GM23338 (cell line): Measurements from ENCODE around the gene UBALD2. TPM values are rescaled to one million over a fixed set of nuclear protein-coding genes. Genes with fewer than 3 reads are reported as not detected.

Source experiments
- ATAC-seq: fragments of 200-7000 bp; cut with Tn5 transposase; 3 replicates; pipeline ENCODE4 v1.9.1; 2020
- DNase-seq: peaks from one replicate; pipeline ENCODE4 v3.0.0-alpha.2; 2015; ENCODE audit warnings: low spot score
- H2AFZ ChIP-seq: fragments of 200-600 bp; sonication (generic); 2 replicates; pipeline ENCODE4 v1.8.0; 2016; ENCODE audit warnings: antibody characterized with exemption, mild to moderate bottlenecking, moderate library complexity
- H3F3A ChIP-seq: fragments of 200-600 bp; sonication (generic); replicated peaks from 2 replicates; pipeline ENCODE4 v1.8.0; 2017; ENCODE audit warnings: antibody characterized with exemption, mixed run types, low read depth
- H3K27ac ChIP-seq: fragments of 200-600 bp; sonication (generic); 2 replicates; pipeline ENCODE4 v1.6.1; 2016; ENCODE audit warnings: low read depth
- H3K27me3 ChIP-seq: fragments of 200-600 bp; sonication (generic); 2 replicates; pipeline ENCODE4 v1.8.0; 2016; ENCODE audit warnings: mild to moderate bottlenecking, mixed run types, moderate library complexity; ENCODE audit not compliant: insufficient read depth
- H3K36me3 ChIP-seq: fragments of 200-600 bp; sonication (generic); 2 replicates; pipeline ENCODE4 v1.8.0; 2016; ENCODE audit warnings: mild to moderate bottlenecking; ENCODE audit not compliant: insufficient read depth
- H3K4me1 ChIP-seq: fragments of 200-600 bp; sonication (generic); 2 replicates; pipeline ENCODE4 v1.8.0; 2016; ENCODE audit warnings: mild to moderate bottlenecking, moderate library complexity; ENCODE audit not compliant: insufficient read depth
- H3K4me2 ChIP-seq: fragments of 200-600 bp; sonication (generic); 2 replicates; pipeline ENCODE4 v1.7.1; 2017; ENCODE audit warnings: mixed run types
- H3K4me3 ChIP-seq: fragments of 200-600 bp; sonication (generic); 2 replicates; pipeline ENCODE4 v1.6.1; 2016; ENCODE audit warnings: mixed run types
- H3K79me2 ChIP-seq: fragments of 200-600 bp; sonication (generic); replicated peaks from 2 replicates; pipeline ENCODE4 v1.8.0; 2017; ENCODE audit warnings: mild to moderate bottlenecking; ENCODE audit not compliant: insufficient read depth
- H3K9me2 ChIP-seq: fragments of 200-600 bp; sonication (generic); 2 replicates; pipeline ENCODE4 v1.8.0; 2017; ENCODE audit not compliant: insufficient read depth
- H4K20me1 ChIP-seq: fragments of 200-600 bp; sonication (generic); replicated peaks from 2 replicates; pipeline ENCODE4 v1.8.0; 2017; ENCODE audit warnings: mild to moderate bottlenecking; ENCODE audit not compliant: insufficient read depth
- H3K27ac Mint-ChIP-seq: 2 replicates; pipeline ENCODE4 v1.8.0; 2020; ENCODE audit warnings: inconsistent platforms, mild to moderate bottlenecking, moderate library complexity, mixed read lengths
- H3K27me3 Mint-ChIP-seq: 3 replicates; pipeline ENCODE4 v1.8.0; 2022; ENCODE audit warnings: low read depth, mild to moderate bottlenecking, moderate library complexity, mixed read lengths, inconsistent platforms; ENCODE audit not compliant: insufficient read depth, poor library complexity
- H3K36me3 Mint-ChIP-seq: 3 replicates; pipeline ENCODE4 v1.8.0; 2021; ENCODE audit warnings: low read depth, mild to moderate bottlenecking, inconsistent platforms, moderate library complexity, mixed read lengths
- H3K4me1 Mint-ChIP-seq: 3 replicates; pipeline ENCODE4 v1.8.0; 2020; ENCODE audit warnings: mild to moderate bottlenecking, inconsistent platforms, mixed read lengths
- H3K4me3 Mint-ChIP-seq: 3 replicates; pipeline ENCODE4 v1.8.0; 2021; ENCODE audit warnings: moderate library complexity, mild to moderate bottlenecking, inconsistent platforms, mixed read lengths
- H3K9me3 Mint-ChIP-seq: 3 replicates; pipeline ENCODE4 v1.8.0; 2020; ENCODE audit warnings: moderate library complexity, mild to moderate bottlenecking, inconsistent platforms, mixed read lengths
- CREB1 ChIP-seq: fragments of 250-450 bp; sonication (Bioruptor Pico); IDR thresholded peaks from 2 replicates; pipeline ENCODE4 v1.5.0; 2020; ENCODE audit warnings: low read depth, mild to moderate bottlenecking, moderate library complexity
- CTCF ChIP-seq, 2 experiments: fragments of 200-600 bp in 1 of 2; sonication (generic) in 1 of 2; conservative IDR thresholded peaks; 2 replicates each; pipeline versions ENCODE4 v1.5.1 to v1.6.1; 2016 to 2017; ENCODE audit warnings: antibody characterized with exemption in 2 of 2, low read depth in 2 of 2, mild to moderate bottlenecking in 2 of 2, moderate library complexity in 1 of 2
- EZH2 ChIP-seq: fragments of 200-600 bp; sonication (generic); IDR thresholded peaks from one replicate; pipeline ENCODE4 v1.8.0; 2017; ENCODE audit warnings: antibody characterized with exemption, mild to moderate bottlenecking, low read depth; ENCODE audit not compliant: unreplicated experiment
- EZH2phosphoT487 ChIP-seq: fragments of 200-600 bp; sonication (generic); IDR thresholded peaks from one replicate; pipeline ENCODE4 v1.8.1; 2018; ENCODE audit warnings: antibody characterized with exemption; ENCODE audit not compliant: unreplicated experiment
- JUNB ChIP-seq: IDR thresholded peaks from one replicate; pipeline ENCODE4 v1.6.1; 2016; ENCODE audit warnings: antibody characterized with exemption; ENCODE audit not compliant: unreplicated experiment
- NANOG ChIP-seq: IDR thresholded peaks from 2 replicates; pipeline ENCODE4 v1.6.1; 2016; ENCODE audit warnings: antibody characterized with exemption, borderline replicate concordance
- POLR2AphosphoS5 ChIP-seq: IDR thresholded peaks from 2 replicates; pipeline ENCODE4 v1.6.1; 2016; ENCODE audit warnings: antibody characterized with exemption, low read depth
- STAT1 ChIP-seq: IDR thresholded peaks from one replicate; pipeline ENCODE4 v1.6.1; 2016; ENCODE audit warnings: antibody characterized with exemption; ENCODE audit not compliant: unreplicated experiment
- ZNF114 ChIP-seq: fragments of 250-450 bp; sonication (Bioruptor Pico); IDR thresholded peaks from 2 replicates; pipeline ENCODE4 v1.5.0; 2020; ENCODE audit warnings: mild to moderate bottlenecking, moderate library complexity
- ZNF331 ChIP-seq: fragments of 250-450 bp; sonication (Bioruptor Pico); IDR thresholded peaks from 2 replicates; pipeline ENCODE4 v1.5.0; 2020; ENCODE audit warnings: low read depth, mild to moderate bottlenecking, moderate library complexity
- polyA plus RNA-seq: library from polyadenylated mRNA; unstranded; fragments of >200 nt; fragmentation: Nextera tagmentation; extraction: Ambion mirVana; gene quantifications from 2 replicates; pipeline ENCODE4 v1.2.1, GENCODE V29; 2016
- total RNA-seq: library from RNA; depleted of rRNA; stranded (reverse); fragments of >200 nt; shearing (Covaris generic); gene quantifications from 2 replicates; pipeline ENCODE4 v1.2.3, GENCODE V29; 2014
- TF ChIP-seq, protein P1 (sequence below): IDR thresholded peaks from one replicate; pipeline ENCODE4 v1.6.1; 2018; ENCODE audit warnings: antibody characterized with exemption; ENCODE audit not compliant: unreplicated experiment
- TF ChIP-seq, protein P2 (sequence below): IDR thresholded peaks from 2 replicates; pipeline ENCODE4 v1.6.1; 2016; ENCODE audit warnings: antibody characterized with exemption
- TF ChIP-seq, protein P3 (sequence below): fragments of 250-450 bp; sonication (Bioruptor Pico); IDR thresholded peaks from 2 replicates; pipeline ENCODE4 v1.5.0; 2020; ENCODE audit warnings: mild to moderate bottlenecking, moderate library complexity

Gene UBALD2
- total and polyA plus RNA-seq, 2 experiments from 2014 or later = 2.2 to 3.1 TPM

- TF ChIP-seq, protein P1, sequence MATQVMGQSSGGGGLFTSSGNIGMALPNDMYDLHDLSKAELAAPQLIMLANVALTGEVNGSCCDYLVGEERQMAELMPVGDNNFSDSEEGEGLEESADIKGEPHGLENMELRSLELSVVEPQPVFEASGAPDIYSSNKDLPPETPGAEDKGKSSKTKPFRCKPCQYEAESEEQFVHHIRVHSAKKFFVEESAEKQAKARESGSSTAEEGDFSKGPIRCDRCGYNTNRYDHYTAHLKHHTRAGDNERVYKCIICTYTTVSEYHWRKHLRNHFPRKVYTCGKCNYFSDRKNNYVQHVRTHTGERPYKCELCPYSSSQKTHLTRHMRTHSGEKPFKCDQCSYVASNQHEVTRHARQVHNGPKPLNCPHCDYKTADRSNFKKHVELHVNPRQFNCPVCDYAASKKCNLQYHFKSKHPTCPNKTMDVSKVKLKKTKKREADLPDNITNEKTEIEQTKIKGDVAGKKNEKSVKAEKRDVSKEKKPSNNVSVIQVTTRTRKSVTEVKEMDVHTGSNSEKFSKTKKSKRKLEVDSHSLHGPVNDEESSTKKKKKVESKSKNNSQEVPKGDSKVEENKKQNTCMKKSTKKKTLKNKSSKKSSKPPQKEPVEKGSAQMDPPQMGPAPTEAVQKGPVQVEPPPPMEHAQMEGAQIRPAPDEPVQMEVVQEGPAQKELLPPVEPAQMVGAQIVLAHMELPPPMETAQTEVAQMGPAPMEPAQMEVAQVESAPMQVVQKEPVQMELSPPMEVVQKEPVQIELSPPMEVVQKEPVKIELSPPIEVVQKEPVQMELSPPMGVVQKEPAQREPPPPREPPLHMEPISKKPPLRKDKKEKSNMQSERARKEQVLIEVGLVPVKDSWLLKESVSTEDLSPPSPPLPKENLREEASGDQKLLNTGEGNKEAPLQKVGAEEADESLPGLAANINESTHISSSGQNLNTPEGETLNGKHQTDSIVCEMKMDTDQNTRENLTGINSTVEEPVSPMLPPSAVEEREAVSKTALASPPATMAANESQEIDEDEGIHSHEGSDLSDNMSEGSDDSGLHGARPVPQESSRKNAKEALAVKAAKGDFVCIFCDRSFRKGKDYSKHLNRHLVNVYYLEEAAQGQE = no peak
- TF ChIP-seq POLR2AphosphoS5 = no peak
- TF ChIP-seq JUNB = no peak
- no peak for TF ChIP-seq CREB1 (CRISPR knock-in tag)
Measured at GRCh38 chr17:76317535-76317934, 52.4 kb downstream of the UBALD2 start (continued).

- H3K27me3 Mint-ChIP-seq = peaks cover 2% of the 10 kb centered on the region
- H3K4me3 Mint-ChIP-seq = no peak overlapping the region
- Histone ChIP-seq H3K4me3 (no peak overlapping the region), H2AFZ (no peak overlapping the region), H3K27me3 (no peaks in the 10 kb centered on the region), H3K36me3 (0 out of 2 replicates have a peak, but pooled peaks cover 2% of the 10 kb centered on the region), H3K9me2 (no peaks in the 10 kb centered on the region), H4K20me1 (peaks cover 7% of the 10 kb centered on the region; the same call in 1 of the 2 replicates), H3K79me2 (no peaks in the 10 kb centered on the region), H3F3A (no peaks in the 10 kb centered on the region), H3K27ac (no peak overlapping the region), H3K4me1 (no peaks in the 10 kb centered on the region), H3K4me2 (no peak overlapping the region)
- 0 out of 3 replicates have a peak, but pooled peaks cover 2% of the 10 kb centered on the region for H3K4me1 Mint-ChIP-seq
- ATAC-seq (no peak), DNase-seq (no peak)
- peaks cover 20% of the 10 kb centered on the region for H3K36me3 Mint-ChIP-seq
- no peak overlapping the region for H3K27ac Mint-ChIP-seq
- no peaks in the 10 kb centered on the region for H3K9me3 Mint-ChIP-seq
- TF ChIP-seq EZH2phosphoT487 (no peak), ZNF331 (CRISPR knock-in tag) (no peak), NANOG (no peak), POLR2AphosphoS5 (no peak), ZNF114 (CRISPR knock-in tag) (no peak), CTCF (conservative IDR thresholded peaks at IDR 0.05; ENCODE audit: low read depth in 2 of 2) (no peak), CREB1 (CRISPR knock-in tag) (no peak), EZH2 (no peak), STAT1 (no peak), JUNB (no peak)
- TF ChIP-seq, protein P2, sequence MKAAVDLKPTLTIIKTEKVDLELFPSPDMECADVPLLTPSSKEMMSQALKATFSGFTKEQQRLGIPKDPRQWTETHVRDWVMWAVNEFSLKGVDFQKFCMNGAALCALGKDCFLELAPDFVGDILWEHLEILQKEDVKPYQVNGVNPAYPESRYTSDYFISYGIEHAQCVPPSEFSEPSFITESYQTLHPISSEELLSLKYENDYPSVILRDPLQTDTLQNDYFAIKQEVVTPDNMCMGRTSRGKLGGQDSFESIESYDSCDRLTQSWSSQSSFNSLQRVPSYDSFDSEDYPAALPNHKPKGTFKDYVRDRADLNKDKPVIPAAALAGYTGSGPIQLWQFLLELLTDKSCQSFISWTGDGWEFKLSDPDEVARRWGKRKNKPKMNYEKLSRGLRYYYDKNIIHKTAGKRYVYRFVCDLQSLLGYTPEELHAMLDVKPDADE = no peak
- TF ChIP-seq, protein P3, sequence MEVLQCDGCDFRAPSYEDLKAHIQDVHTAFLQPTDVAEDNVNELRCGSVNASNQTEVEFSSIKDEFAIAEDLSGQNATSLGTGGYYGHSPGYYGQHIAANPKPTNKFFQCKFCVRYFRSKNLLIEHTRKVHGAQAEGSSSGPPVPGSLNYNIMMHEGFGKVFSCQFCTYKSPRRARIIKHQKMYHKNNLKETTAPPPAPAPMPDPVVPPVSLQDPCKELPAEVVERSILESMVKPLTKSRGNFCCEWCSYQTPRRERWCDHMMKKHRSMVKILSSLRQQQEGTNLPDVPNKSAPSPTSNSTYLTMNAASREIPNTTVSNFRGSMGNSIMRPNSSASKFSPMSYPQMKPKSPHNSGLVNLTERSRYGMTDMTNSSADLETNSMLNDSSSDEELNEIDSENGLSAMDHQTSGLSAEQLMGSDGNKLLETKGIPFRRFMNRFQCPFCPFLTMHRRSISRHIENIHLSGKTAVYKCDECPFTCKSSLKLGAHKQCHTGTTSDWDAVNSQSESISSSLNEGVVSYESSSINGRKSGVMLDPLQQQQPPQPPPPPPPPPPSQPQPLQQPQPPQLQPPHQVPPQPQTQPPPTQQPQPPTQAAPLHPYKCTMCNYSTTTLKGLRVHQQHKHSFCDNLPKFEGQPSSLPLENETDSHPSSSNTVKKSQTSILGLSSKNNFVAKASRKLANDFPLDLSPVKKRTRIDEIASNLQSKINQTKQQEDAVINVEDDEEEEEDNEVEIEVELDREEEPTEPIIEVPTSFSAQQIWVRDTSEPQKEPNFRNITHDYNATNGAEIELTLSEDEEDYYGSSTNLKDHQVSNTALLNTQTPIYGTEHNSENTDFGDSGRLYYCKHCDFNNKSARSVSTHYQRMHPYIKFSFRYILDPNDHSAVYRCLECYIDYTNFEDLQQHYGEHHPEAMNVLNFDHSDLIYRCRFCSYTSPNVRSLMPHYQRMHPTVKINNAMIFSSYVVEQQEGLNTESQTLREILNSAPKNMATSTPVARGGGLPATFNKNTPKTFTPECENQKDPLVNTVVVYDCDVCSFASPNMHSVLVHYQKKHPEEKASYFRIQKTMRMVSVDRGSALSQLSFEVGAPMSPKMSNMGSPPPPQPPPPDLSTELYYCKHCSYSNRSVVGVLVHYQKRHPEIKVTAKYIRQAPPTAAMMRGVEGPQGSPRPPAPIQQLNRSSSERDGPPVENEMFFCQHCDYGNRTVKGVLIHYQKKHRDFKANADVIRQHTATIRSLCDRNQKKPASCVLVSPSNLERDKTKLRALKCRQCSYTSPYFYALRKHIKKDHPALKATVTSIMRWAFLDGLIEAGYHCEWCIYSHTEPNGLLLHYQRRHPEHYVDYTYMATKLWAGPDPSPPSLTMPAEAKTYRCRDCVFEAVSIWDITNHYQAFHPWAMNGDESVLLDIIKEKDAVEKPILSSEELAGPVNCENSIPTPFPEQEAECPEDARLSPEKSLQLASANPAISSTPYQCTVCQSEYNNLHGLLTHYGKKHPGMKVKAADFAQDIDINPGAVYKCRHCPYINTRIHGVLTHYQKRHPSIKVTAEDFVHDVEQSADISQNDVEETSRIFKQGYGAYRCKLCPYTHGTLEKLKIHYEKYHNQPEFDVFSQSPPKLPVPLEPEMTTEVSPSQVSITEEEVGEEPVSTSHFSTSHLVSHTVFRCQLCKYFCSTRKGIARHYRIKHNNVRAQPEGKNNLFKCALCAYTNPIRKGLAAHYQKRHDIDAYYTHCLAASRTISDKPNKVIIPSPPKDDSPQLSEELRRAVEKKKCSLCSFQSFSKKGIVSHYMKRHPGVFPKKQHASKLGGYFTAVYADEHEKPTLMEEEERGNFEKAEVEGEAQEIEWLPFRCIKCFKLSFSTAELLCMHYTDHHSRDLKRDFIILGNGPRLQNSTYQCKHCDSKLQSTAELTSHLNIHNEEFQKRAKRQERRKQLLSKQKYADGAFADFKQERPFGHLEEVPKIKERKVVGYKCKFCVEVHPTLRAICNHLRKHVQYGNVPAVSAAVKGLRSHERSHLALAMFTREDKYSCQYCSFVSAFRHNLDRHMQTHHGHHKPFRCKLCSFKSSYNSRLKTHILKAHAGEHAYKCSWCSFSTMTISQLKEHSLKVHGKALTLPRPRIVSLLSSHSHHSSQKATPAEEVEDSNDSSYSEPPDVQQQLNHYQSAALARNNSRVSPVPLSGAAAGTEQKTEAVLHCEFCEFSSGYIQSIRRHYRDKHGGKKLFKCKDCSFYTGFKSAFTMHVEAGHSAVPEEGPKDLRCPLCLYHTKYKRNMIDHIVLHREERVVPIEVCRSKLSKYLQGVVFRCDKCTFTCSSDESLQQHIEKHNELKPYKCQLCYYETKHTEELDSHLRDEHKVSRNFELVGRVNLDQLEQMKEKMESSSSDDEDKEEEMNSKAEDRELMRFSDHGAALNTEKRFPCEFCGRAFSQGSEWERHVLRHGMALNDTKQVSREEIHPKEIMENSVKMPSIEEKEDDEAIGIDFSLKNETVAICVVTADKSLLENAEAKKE (CRISPR knock-in tag) = no peak
Measured at GRCh38 chr17:76318586-76318985, 53.4 kb downstream of the UBALD2 start.
